OCI-LY1 (cell line): ENCODE measurements around the gene PRR14.
"Not testable (repeated sequence)": the region's sequence is repeated elsewhere in the genome, so short reads cannot be mapped to it uniquely, and the experiment has no call there.

ENCODE experiments used
- EZH2 ChIP-seq: fragments of 200-600 bp; sonication (generic), shearing (Covaris generic); IDR thresholded peaks from 2 replicates; pipeline ENCODE4 v1.8.0; 2017; ENCODE audit warnings: borderline replicate concordance, mixed run types, mild to moderate bottlenecking, antibody characterized with exemption, low read length, moderate library complexity, mixed read lengths
- TF ChIP-seq, protein P1 (sequence below): fragments of 200-600 bp; sonication (generic), shearing (Covaris generic); IDR thresholded peaks from 2 replicates; pipeline ENCODE4 v1.5.1; 2017; ENCODE audit warnings: mild to moderate bottlenecking, antibody characterized with exemption, low read length, moderate library complexity, mixed read lengths

- TF ChIP-seq, protein P1, sequence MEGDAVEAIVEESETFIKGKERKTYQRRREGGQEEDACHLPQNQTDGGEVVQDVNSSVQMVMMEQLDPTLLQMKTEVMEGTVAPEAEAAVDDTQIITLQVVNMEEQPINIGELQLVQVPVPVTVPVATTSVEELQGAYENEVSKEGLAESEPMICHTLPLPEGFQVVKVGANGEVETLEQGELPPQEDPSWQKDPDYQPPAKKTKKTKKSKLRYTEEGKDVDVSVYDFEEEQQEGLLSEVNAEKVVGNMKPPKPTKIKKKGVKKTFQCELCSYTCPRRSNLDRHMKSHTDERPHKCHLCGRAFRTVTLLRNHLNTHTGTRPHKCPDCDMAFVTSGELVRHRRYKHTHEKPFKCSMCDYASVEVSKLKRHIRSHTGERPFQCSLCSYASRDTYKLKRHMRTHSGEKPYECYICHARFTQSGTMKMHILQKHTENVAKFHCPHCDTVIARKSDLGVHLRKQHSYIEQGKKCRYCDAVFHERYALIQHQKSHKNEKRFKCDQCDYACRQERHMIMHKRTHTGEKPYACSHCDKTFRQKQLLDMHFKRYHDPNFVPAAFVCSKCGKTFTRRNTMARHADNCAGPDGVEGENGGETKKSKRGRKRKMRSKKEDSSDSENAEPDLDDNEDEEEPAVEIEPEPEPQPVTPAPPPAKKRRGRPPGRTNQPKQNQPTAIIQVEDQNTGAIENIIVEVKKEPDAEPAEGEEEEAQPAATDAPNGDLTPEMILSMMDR: not testable (repeated sequence)
- TF ChIP-seq EZH2: not testable (repeated sequence)
These were observed 52.3 kb downstream of the PRR14 start for GRCh38 chr16:30703071-30703470.
